ENCODE data around the gene TJP2.

DNA sequence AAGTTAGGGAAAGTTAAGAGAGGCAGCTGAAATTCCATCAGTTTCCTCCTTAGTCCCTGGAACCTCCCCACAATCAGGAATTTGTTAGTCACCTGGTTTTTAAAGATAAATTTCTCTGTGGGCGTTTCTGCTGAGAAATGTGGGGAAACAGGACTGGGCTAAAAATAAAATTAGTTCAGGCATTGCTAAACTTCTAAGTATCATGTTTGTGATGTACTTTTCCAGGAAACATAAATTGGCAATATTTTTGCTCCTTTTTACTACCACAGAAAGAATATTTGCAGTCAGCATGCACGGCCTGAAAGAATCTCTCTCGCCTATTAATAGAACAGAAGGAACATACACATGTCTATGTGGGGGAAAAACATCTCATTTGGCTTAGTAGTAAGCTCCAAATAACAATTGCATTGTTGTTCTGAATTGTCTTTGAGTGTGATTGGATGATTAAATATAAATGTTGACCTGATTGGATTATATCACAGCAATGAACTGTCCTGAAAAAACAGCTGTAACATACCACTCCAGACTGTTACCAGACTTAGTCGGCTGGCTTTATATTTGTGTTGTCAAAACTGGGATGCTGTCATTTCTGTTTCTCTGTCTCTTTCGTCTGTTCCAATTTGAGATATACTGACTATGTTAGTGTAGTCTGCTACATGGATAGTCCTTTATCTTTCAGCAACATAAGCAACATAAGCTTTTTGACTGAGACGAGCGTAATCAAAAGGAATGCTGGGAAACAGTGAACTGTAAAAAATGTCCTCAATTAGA lies 12.9 kb downstream of the TJP2 start:
- TF ChIP-seq, protein P1, sequence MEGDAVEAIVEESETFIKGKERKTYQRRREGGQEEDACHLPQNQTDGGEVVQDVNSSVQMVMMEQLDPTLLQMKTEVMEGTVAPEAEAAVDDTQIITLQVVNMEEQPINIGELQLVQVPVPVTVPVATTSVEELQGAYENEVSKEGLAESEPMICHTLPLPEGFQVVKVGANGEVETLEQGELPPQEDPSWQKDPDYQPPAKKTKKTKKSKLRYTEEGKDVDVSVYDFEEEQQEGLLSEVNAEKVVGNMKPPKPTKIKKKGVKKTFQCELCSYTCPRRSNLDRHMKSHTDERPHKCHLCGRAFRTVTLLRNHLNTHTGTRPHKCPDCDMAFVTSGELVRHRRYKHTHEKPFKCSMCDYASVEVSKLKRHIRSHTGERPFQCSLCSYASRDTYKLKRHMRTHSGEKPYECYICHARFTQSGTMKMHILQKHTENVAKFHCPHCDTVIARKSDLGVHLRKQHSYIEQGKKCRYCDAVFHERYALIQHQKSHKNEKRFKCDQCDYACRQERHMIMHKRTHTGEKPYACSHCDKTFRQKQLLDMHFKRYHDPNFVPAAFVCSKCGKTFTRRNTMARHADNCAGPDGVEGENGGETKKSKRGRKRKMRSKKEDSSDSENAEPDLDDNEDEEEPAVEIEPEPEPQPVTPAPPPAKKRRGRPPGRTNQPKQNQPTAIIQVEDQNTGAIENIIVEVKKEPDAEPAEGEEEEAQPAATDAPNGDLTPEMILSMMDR (IDR thresholded peaks at IDR 0.05 in 2 of 3, conservative IDR thresholded peaks at IDR 0.05 in 1 of 3; ENCODE audit: control insufficient read depth in 2 of 3, extremely low read depth in 1 of 3, insufficient read depth in 1 of 3, low read depth in 3 of 3, low read length in 3 of 3): no peak
- TF ChIP-seq EZH2 (IDR thresholded peaks at IDR 0.05; ENCODE audit: borderline replicate concordance, control insufficient read depth, low read depth, low read length): no peak
- TF ChIP-seq POLR2A (IDR thresholded peaks at IDR 0.05; ENCODE audit: low read depth, low read length): no peak
- TF ChIP-seq, protein P2, sequence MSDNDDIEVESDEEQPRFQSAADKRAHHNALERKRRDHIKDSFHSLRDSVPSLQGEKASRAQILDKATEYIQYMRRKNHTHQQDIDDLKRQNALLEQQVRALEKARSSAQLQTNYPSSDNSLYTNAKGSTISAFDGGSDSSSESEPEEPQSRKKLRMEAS (IDR thresholded peaks at IDR 0.05; ENCODE audit: low read depth, low read length): no peak
- TF ChIP-seq, protein P3, sequence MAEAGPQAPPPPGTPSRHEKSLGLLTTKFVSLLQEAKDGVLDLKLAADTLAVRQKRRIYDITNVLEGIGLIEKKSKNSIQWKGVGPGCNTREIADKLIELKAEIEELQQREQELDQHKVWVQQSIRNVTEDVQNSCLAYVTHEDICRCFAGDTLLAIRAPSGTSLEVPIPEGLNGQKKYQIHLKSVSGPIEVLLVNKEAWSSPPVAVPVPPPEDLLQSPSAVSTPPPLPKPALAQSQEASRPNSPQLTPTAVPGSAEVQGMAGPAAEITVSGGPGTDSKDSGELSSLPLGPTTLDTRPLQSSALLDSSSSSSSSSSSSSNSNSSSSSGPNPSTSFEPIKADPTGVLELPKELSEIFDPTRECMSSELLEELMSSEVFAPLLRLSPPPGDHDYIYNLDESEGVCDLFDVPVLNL (IDR thresholded peaks at IDR 0.05; ENCODE audit: low read depth, low read length): no peak
- TF ChIP-seq, protein P4, sequence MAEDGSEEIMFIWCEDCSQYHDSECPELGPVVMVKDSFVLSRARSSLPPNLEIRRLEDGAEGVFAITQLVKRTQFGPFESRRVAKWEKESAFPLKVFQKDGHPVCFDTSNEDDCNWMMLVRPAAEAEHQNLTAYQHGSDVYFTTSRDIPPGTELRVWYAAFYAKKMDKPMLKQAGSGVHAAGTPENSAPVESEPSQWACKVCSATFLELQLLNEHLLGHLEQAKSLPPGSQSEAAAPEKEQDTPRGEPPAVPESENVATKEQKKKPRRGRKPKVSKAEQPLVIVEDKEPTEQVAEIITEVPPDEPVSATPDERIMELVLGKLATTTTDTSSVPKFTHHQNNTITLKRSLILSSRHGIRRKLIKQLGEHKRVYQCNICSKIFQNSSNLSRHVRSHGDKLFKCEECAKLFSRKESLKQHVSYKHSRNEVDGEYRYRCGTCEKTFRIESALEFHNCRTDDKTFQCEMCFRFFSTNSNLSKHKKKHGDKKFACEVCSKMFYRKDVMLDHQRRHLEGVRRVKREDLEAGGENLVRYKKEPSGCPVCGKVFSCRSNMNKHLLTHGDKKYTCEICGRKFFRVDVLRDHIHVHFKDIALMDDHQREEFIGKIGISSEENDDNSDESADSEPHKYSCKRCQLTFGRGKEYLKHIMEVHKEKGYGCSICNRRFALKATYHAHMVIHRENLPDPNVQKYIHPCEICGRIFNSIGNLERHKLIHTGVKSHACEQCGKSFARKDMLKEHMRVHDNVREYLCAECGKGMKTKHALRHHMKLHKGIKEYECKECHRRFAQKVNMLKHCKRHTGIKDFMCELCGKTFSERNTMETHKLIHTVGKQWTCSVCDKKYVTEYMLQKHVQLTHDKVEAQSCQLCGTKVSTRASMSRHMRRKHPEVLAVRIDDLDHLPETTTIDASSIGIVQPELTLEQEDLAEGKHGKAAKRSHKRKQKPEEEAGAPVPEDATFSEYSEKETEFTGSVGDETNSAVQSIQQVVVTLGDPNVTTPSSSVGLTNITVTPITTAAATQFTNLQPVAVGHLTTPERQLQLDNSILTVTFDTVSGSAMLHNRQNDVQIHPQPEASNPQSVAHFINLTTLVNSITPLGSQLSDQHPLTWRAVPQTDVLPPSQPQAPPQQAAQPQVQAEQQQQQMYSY (CRISPR knock-in tag; IDR thresholded peaks at IDR 0.05): no peak
- TF ChIP-seq CHD2 (IDR thresholded peaks at IDR 0.05; ENCODE audit: borderline replicate concordance, low read depth, low read length): no peak
- TF ChIP-seq MXI1 (IDR thresholded peaks at IDR 0.05; ENCODE audit: low read depth, low read length): no peak
- TF ChIP-seq BHLHE40 (IDR thresholded peaks at IDR 0.05; ENCODE audit: borderline replicate concordance in 1 of 2, low read depth in 2 of 2, low read length in 1 of 2): no peak
- no peak for TF ChIP-seq NR2C2 (IDR thresholded peaks at IDR 0.05; ENCODE audit: borderline replicate concordance, control insufficient read depth, insufficient read length, low read depth)

Measured in GM12878 (cell line).